ENCODE measurements around the gene RSRC1. TPM values are rescaled to one million over a fixed set of nuclear protein-coding genes. Genes with fewer than 3 reads are reported as not detected.

Gene RSRC1
- polyA plus RNA-seq, 1 donor (not counting 4 experiments of a cell fraction or from before 2014, with no cell fraction given), result 11.1 TPM

DNA sequence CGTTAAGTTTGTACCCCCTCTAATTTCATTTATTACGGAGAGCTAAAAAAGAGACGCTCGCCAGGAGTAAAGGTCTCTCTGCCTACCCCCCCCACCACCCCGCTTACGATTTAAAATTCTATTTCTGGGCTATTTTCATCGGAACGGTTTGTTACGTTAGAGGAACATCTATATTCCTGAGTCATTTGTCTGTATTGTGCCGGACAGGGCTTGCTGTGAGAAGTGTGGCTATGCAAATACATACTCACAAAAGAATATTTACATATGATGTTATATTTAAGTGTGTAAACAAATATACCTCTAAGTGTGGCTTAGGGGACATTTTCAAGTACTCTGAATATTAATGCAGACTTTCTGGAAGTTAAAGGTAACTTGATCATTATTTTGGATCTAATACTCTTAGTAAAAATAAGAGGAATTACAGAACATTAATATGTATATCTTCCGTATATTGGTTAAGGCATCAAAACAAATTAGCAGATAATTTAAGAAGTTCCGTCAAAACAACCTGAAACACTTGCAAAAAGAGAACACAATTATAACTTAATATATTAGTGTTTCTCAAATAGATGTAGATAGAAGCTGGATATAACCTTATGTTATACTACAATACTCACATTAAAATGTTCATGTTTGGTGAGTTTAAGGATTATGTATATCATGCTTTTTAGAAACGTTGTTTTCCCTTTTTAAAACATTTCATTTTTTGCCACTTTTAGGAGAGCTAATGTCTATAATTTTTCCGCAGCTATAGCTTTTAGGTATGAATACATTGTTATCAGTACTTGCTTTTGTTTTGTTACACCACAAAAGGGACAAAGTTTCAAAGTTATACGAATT lies 2.1 kb upstream of the RSRC1 start:
- H3K4me1 ChIP-seq (ENCODE audit: control insufficient read depth, extremely low read depth, insufficient read depth, low read length), result peaks cover 10% of the 10 kb centered on the region
- no peaks in the 10 kb centered on the region for H3K36me3 ChIP-seq (ENCODE audit: control insufficient read depth in 2 of 2, extremely low read depth in 1 of 2, insufficient read depth in 2 of 2, low read length in 2 of 2)
- H3K4me2 ChIP-seq (ENCODE audit: control insufficient read depth, extremely low read depth, insufficient read depth, low read depth, low read length), result no peak overlapping the region
- no peak overlapping the region for H3K4me3 ChIP-seq (ENCODE audit: control insufficient read depth in 2 of 3, extremely low read depth in 1 of 3, insufficient read depth in 2 of 3, low read depth in 1 of 3, low read length in 3 of 3)
- H3K9me3 ChIP-seq (ENCODE audit: control insufficient read depth, low read depth, low read length), result no peaks in the 10 kb centered on the region
- peaks cover 63% of the 10 kb centered on the region for H3K27me3 ChIP-seq (ENCODE audit: control insufficient read depth, extremely low read depth, insufficient read depth, low read length)
- no peaks in the 10 kb centered on the region for H3K9me1 ChIP-seq (ENCODE audit: control insufficient read depth, extremely low read depth, insufficient read depth, low read length)
- FAIRE-seq (no peak), DNase-seq (ENCODE audit: low read depth, low spot score) (no peak)
- no peak overlapping the region for H2AFZ ChIP-seq (ENCODE audit: control insufficient read depth, low read length)
- H3K27ac ChIP-seq (ENCODE audit: control insufficient read depth, insufficient read depth, low read length), result no peak overlapping the region
- no peaks in the 10 kb centered on the region for H4K20me1 ChIP-seq (ENCODE audit: control insufficient read depth, extremely low read depth, insufficient read depth, low read length)
- no peak for TF ChIP-seq EZH2 (IDR thresholded peaks at IDR 0.05; ENCODE audit: low read length)
- TF ChIP-seq, protein P1, sequence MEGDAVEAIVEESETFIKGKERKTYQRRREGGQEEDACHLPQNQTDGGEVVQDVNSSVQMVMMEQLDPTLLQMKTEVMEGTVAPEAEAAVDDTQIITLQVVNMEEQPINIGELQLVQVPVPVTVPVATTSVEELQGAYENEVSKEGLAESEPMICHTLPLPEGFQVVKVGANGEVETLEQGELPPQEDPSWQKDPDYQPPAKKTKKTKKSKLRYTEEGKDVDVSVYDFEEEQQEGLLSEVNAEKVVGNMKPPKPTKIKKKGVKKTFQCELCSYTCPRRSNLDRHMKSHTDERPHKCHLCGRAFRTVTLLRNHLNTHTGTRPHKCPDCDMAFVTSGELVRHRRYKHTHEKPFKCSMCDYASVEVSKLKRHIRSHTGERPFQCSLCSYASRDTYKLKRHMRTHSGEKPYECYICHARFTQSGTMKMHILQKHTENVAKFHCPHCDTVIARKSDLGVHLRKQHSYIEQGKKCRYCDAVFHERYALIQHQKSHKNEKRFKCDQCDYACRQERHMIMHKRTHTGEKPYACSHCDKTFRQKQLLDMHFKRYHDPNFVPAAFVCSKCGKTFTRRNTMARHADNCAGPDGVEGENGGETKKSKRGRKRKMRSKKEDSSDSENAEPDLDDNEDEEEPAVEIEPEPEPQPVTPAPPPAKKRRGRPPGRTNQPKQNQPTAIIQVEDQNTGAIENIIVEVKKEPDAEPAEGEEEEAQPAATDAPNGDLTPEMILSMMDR (optimal IDR thresholded peaks at IDR 0.05 in 1 of 3, IDR thresholded peaks at IDR 0.05 in 1 of 3, conservative IDR thresholded peaks at IDR 0.05 in 1 of 3; ENCODE audit: extremely low read depth in 1 of 3, insufficient read depth in 2 of 3, low read length in 3 of 3), result no peak
- H3K9ac ChIP-seq (ENCODE audit: control insufficient read depth, extremely low read depth, insufficient read depth, low read length), result no peak overlapping the region
- H3K79me2 ChIP-seq (ENCODE audit: control insufficient read depth, insufficient read depth, low read length), result peaks cover 21% of the 10 kb centered on the region
- dilution Hi-C loops (cut with MboI; ENCODE audit: extremely low pct_ligation_motif_present, low sequenced_read_pairs), result no loop called here

DNA sequence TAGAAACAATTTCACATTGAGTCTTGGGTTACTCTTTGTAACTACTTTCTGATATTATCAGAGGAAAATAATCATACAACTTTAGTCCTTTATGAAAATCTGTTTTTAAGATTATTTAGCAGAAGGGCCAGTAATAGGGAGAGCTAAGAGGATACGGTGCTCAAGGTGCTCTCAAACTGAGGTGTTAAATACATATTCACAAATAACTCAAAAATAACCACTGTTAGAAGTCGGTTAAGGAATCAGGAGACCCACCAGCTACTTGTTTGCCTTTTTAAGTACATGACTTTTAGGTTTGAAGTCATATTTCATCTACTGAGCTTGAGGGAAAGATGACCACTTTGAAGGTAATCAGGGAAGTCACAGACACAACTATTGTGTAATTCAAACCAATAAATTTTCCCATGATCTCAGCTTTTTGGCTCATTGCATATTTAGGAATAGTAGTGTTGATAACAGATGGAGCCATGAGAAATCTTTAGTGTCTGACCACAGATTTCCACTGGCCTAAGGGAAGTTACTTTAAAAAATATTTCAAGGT lies 1.4 kb upstream of the RSRC1 start:
- FAIRE-seq (no peak), DNase-seq (ENCODE audit: low read depth, low spot score) (no peak)
- H3K79me2 ChIP-seq (ENCODE audit: control insufficient read depth, insufficient read depth, low read length), result peaks cover 27% of the 10 kb centered on the region
- H3K9ac ChIP-seq (ENCODE audit: control insufficient read depth, extremely low read depth, insufficient read depth, low read length), result no peak overlapping the region
- no peak overlapping the region for H3K4me3 ChIP-seq (ENCODE audit: control insufficient read depth in 2 of 3, extremely low read depth in 1 of 3, insufficient read depth in 2 of 3, low read depth in 1 of 3, low read length in 3 of 3)
- H3K4me2 ChIP-seq (ENCODE audit: control insufficient read depth, extremely low read depth, insufficient read depth, low read depth, low read length), result no peak overlapping the region
- peaks cover 56% of the 10 kb centered on the region for H3K27me3 ChIP-seq (ENCODE audit: control insufficient read depth, extremely low read depth, insufficient read depth, low read length)
- H3K36me3 ChIP-seq (ENCODE audit: control insufficient read depth in 2 of 2, extremely low read depth in 1 of 2, insufficient read depth in 2 of 2, low read length in 2 of 2), result no peaks in the 10 kb centered on the region
- no peak for TF ChIP-seq EZH2 (IDR thresholded peaks at IDR 0.05; ENCODE audit: low read length)
- TF ChIP-seq, protein P1 (optimal IDR thresholded peaks at IDR 0.05 in 1 of 3, IDR thresholded peaks at IDR 0.05 in 1 of 3, conservative IDR thresholded peaks at IDR 0.05 in 1 of 3; ENCODE audit: extremely low read depth in 1 of 3, insufficient read depth in 2 of 3, low read length in 3 of 3), result no peak
- no peak overlapping the region for H3K27ac ChIP-seq (ENCODE audit: control insufficient read depth, insufficient read depth, low read length)
- dilution Hi-C loops (cut with MboI; ENCODE audit: extremely low pct_ligation_motif_present, low sequenced_read_pairs), result no loop called here
- H2AFZ ChIP-seq (ENCODE audit: control insufficient read depth, low read length), result no peak overlapping the region
- H3K9me1 ChIP-seq (ENCODE audit: control insufficient read depth, extremely low read depth, insufficient read depth, low read length), result no peaks in the 10 kb centered on the region
- no peaks in the 10 kb centered on the region for H4K20me1 ChIP-seq (ENCODE audit: control insufficient read depth, extremely low read depth, insufficient read depth, low read length)
- H3K9me3 ChIP-seq (ENCODE audit: control insufficient read depth, low read depth, low read length), result no peaks in the 10 kb centered on the region
- peaks cover 7% of the 10 kb centered on the region for H3K4me1 ChIP-seq (ENCODE audit: control insufficient read depth, extremely low read depth, insufficient read depth, low read length)

Data from keratinocyte (primary cell).